Stimulated activated CD4-positive, alpha-beta T cell treated with anti-CD3 and anti-CD28 coated beads, TNF-alpha, amount 100 ng/mL, for 48 hours (primary cell): Measurements from ENCODE around the gene ROR1.

Source experiments
- DNase-seq, 3 donors: peaks; one replicate each; pipeline ENCODE4 v3.0.0-alpha.2; 2020; ENCODE audit warnings: low read depth in 3 of 3

ROR1 gene

GRCh38 chr1:64013395-64013794 is 239.6 kb downstream of the ROR1 start:
- DNase-seq: no peak

- no peak for DNase-seq
Observed at GRCh38 chr1:64019818-64020217, 246.0 kb downstream of the ROR1 start.

- DNase-seq: no peak
Observed at GRCh38 chr1:64021066-64021465, 247.2 kb downstream of the ROR1 start.

- DNase-seq: no peak
Observed at GRCh38 chr1:64025051-64025450, 251.2 kb downstream of the ROR1 start.

GRCh38 chr1:64029037-64029436 is 255.2 kb downstream of the ROR1 start:
- DNase-seq: no peak

- no peak for DNase-seq
Observed at GRCh38 chr1:64030411-64030810, 256.6 kb downstream of the ROR1 start.

GRCh38 chr1:64031236-64031635 is 257.4 kb downstream of the ROR1 start:
- no peak for DNase-seq

- DNase-seq: no peak
Observed at GRCh38 chr1:64033667-64034220, 259.9 kb downstream of the ROR1 start.

- DNase-seq: no peak
Observed at GRCh38 chr1:64036549-64036948, 262.7 kb downstream of the ROR1 start.

GRCh38 chr1:64038119-64038518 is 264.3 kb downstream of the ROR1 start:
- no peak for DNase-seq

GRCh38 chr1:64038965-64039364 is 265.1 kb downstream of the ROR1 start:
- no peak for DNase-seq

- DNase-seq: no peak
Observed at GRCh38 chr1:64039390-64039926, 265.6 kb downstream of the ROR1 start.

- DNase-seq: no peak
Observed at GRCh38 chr1:64041371-64042131, 267.7 kb downstream of the ROR1 start.

GRCh38 chr1:64042331-64043100 is 268.7 kb downstream of the ROR1 start:
- DNase-seq: no peak

GRCh38 chr1:64043288-64043687 is 269.5 kb downstream of the ROR1 start:
- no peak for DNase-seq

- DNase-seq: no peak
Observed at GRCh38 chr1:64043976-64044375, 270.2 kb downstream of the ROR1 start.

GRCh38 chr1:64046243-64046642 is 272.4 kb downstream of the ROR1 start:
- no peak for DNase-seq

- DNase-seq: no peak
Observed at GRCh38 chr1:64046891-64047290, 273.1 kb downstream of the ROR1 start.

- DNase-seq: no peak
Observed at GRCh38 chr1:64047549-64047996, 273.8 kb downstream of the ROR1 start.

- DNase-seq: no peak
Observed at GRCh38 chr1:64049900-64050540, 276.2 kb downstream of the ROR1 start.

GRCh38 chr1:64050601-64051000 is 276.8 kb downstream of the ROR1 start:
- no peak for DNase-seq

GRCh38 chr1:64051796-64052195 is 278.0 kb downstream of the ROR1 start:
- DNase-seq: no peak
